HEK293 (cell line): ENCODE measurements around the gene SNRPD3.

Experiments
- CTCF ChIA-PET: fragments of 350-600 bp; formaldehyde crosslinking; extraction: SDS; loops from one replicate; lab custom pipeline; 2021; ENCODE audit warnings: antibody characterized with exemption; lab: Yijun Ruan, JAX
- POLR2A ChIA-PET: fragments of 300-600 bp; formaldehyde crosslinking; extraction: SDS; loops from one replicate; lab custom pipeline; 2020; ENCODE audit warnings: antibody characterized with exemption, inconsistent platforms; lab: Yijun Ruan, JAX
- H3K27ac ChIP-seq: fragments of 200-500 bp; sonication (Bioruptor generic); 2 replicates; pipeline ENCODE4 v1.5.1; 2014; ENCODE audit warnings: low read depth, low read length, control low read depth, inconsistent platforms; ENCODE audit errors: extremely low read depth
- H3K36me3 ChIP-seq, 2 experiments: fragments of 200-500 bp in 1 of 2; sonication (Bioruptor generic) in 1 of 2; 1 replicate in 1 of 2; 2 replicates in 1 of 2; pipeline ENCODE4 v1.5.1; 2014 to 2017; ENCODE audit warnings: inconsistent platforms in 2 of 2, low read length in 2 of 2; ENCODE audit not compliant: control insufficient read depth in 2 of 2, insufficient read depth in 1 of 2
- H3K4me1 ChIP-seq: fragments of 200-500 bp; sonication (Bioruptor generic); 2 replicates; pipeline ENCODE4 v1.5.1; 2014; ENCODE audit warnings: mild to moderate bottlenecking, low read length, inconsistent platforms; ENCODE audit not compliant: control insufficient read depth, insufficient read depth
- H3K4me3 ChIP-seq: 2 replicates; pipeline ENCODE4 v1.5.1; 2011; ENCODE audit warnings: low read depth, mild to moderate bottlenecking, control low read depth, low read length, moderate library complexity
- H3K9me3 ChIP-seq: fragments of 200-500 bp; sonication (Bioruptor generic); 2 replicates; pipeline ENCODE4 v1.5.1; 2014; ENCODE audit warnings: low read depth, low read length, inconsistent platforms; ENCODE audit not compliant: control insufficient read depth, insufficient read depth
- GLIS2 ChIP-seq: fragments of 450-650 bp; formaldehyde crosslinking; IDR thresholded peaks from 2 replicates; pipeline ENCODE4 v1.5.1; 2016; ENCODE audit warnings: missing biosample characterization, missing genetic modification characterization
- PBX3 ChIP-seq: sonication (generic); formaldehyde crosslinking; IDR thresholded peaks from 2 replicates; pipeline ENCODE4 v1.8.1; 2022; ENCODE audit warnings: mild to moderate bottlenecking, moderate library complexity, missing genetic modification reagents
- ZBTB17 ChIP-seq: fragments of 450-650 bp; formaldehyde crosslinking; IDR thresholded peaks from 2 replicates; pipeline ENCODE4 v1.5.1; 2016; ENCODE audit warnings: missing biosample characterization, missing genetic modification characterization
- ZBTB20 ChIP-seq: fragments of 450-650 bp; formaldehyde crosslinking; IDR thresholded peaks from 2 replicates; pipeline ENCODE4 v1.5.1; 2016; ENCODE audit warnings: missing biosample characterization, missing genetic modification characterization
- ZBTB49 ChIP-seq: fragments of 450-650 bp; formaldehyde crosslinking; IDR thresholded peaks from 2 replicates; pipeline ENCODE4 v1.5.1; 2016; ENCODE audit warnings: missing biosample characterization, missing genetic modification characterization, low read depth
- ZFHX2 ChIP-seq: fragments of 450-650 bp; formaldehyde crosslinking; conservative IDR thresholded peaks from 2 replicates; pipeline ENCODE4 v1.5.1; 2016; ENCODE audit warnings: missing biosample characterization, missing genetic modification characterization
- ZNF114 ChIP-seq: fragments of 450-650 bp; formaldehyde crosslinking; IDR thresholded peaks from 2 replicates; pipeline ENCODE4 v1.5.0; 2017; ENCODE audit warnings: missing biosample characterization, missing genetic modification characterization
- ZNF138 ChIP-seq: fragments of 450-650 bp; formaldehyde crosslinking; IDR thresholded peaks from 2 replicates; pipeline ENCODE4 v1.5.1; 2016; ENCODE audit warnings: missing biosample characterization, missing genetic modification characterization, borderline replicate concordance
- ZNF148 ChIP-seq: fragments of 450-650 bp; formaldehyde crosslinking; IDR thresholded peaks from 2 replicates; pipeline ENCODE4 v1.5.0; 2017; ENCODE audit warnings: missing biosample characterization, missing genetic modification characterization, borderline replicate concordance
- ZNF155 ChIP-seq: fragments of 450-650 bp; formaldehyde crosslinking; IDR thresholded peaks from 2 replicates; pipeline ENCODE4 v1.5.1; 2016; ENCODE audit warnings: missing biosample characterization, missing genetic modification characterization
- ZNF18 ChIP-seq: fragments of 450-650 bp; formaldehyde crosslinking; IDR thresholded peaks from 2 replicates; pipeline ENCODE4 v1.5.1; 2016; ENCODE audit warnings: missing biosample characterization, missing genetic modification characterization
- ZNF223 ChIP-seq: fragments of 450-650 bp; formaldehyde crosslinking; IDR thresholded peaks from 2 replicates; pipeline ENCODE4 v1.5.1; 2016; ENCODE audit warnings: missing biosample characterization, missing genetic modification characterization
- ZNF23 ChIP-seq: fragments of 450-650 bp; formaldehyde crosslinking; IDR thresholded peaks from 2 replicates; pipeline ENCODE4 v1.5.1; 2016; ENCODE audit warnings: missing biosample characterization, missing genetic modification characterization, borderline replicate concordance
- ZNF311 ChIP-seq: fragments of 450-650 bp; formaldehyde crosslinking; IDR thresholded peaks from 2 replicates; pipeline ENCODE4 v1.5.1; 2017; ENCODE audit warnings: missing biosample characterization, missing genetic modification characterization, borderline replicate concordance
- ZNF341 ChIP-seq: fragments of 450-650 bp; formaldehyde crosslinking; IDR thresholded peaks from 2 replicates; pipeline ENCODE4; 2016; ENCODE audit warnings: low read depth, missing biosample characterization, missing genetic modification characterization
- ZNF354C ChIP-seq: fragments of 450-650 bp; formaldehyde crosslinking; IDR thresholded peaks from 2 replicates; pipeline ENCODE4 v1.5.1; 2016; ENCODE audit warnings: missing biosample characterization, missing genetic modification characterization, low read depth, borderline replicate concordance
- ZNF37A ChIP-seq: fragments of 450-650 bp; IDR thresholded peaks from 2 replicates; pipeline ENCODE4 v1.5.1; 2018; ENCODE audit warnings: missing biosample characterization, missing genetic modification characterization
- ZNF514 ChIP-seq: fragments of 450-650 bp; formaldehyde crosslinking; IDR thresholded peaks from 2 replicates; pipeline ENCODE4 v1.5.1; 2016; ENCODE audit warnings: missing biosample characterization, missing genetic modification characterization
- ZNF544 ChIP-seq: fragments of 450-650 bp; formaldehyde crosslinking; IDR thresholded peaks from 2 replicates; pipeline ENCODE4 v1.5.0; 2017; ENCODE audit warnings: missing biosample characterization, missing genetic modification characterization
- ZNF571 ChIP-seq: fragments of 450-650 bp; formaldehyde crosslinking; IDR thresholded peaks from 2 replicates; pipeline ENCODE4 v1.5.0; 2017; ENCODE audit warnings: missing biosample characterization, missing genetic modification characterization
- ZNF600 ChIP-seq: fragments of 450-650 bp; formaldehyde crosslinking; IDR thresholded peaks from 2 replicates; pipeline ENCODE4 v1.5.1; 2016; ENCODE audit warnings: missing biosample characterization, missing genetic modification characterization
- ZNF629 ChIP-seq: fragments of 450-650 bp; formaldehyde crosslinking; IDR thresholded peaks from 2 replicates; pipeline ENCODE4 v1.5.1; 2017; ENCODE audit warnings: missing biosample characterization, missing genetic modification characterization

SNRPD3 gene

GRCh38 chr22:24589518-24590030, 33.8 kb downstream of the SNRPD3 start:
- ChIA-PET POLR2A (no interaction called here), CTCF (no interaction called here)
- Histone ChIP-seq H3K27ac (no peak overlapping the region), H3K36me3 (peaks cover 0 to 40% of the 10 kb centered on the region in 2 experiments; a peak in 1 of 3 replicates), H3K9me3 (no peaks in the 10 kb centered on the region), H3K4me3 (no peak overlapping the region), H3K4me1 (peaks cover 1% of the 10 kb centered on the region; the same call in 1 of the 2 replicates)
- no peak for TF ChIP-seq ZNF148 (tag by site-specific recombination)
- TF ChIP-seq ZNF23 (tag by site-specific recombination): no peak
- no peak for TF ChIP-seq ZNF114 (tag by site-specific recombination)
- no peak for TF ChIP-seq ZNF514 (tag by site-specific recombination)
- no peak for TF ChIP-seq ZNF341
- TF ChIP-seq PBX3 (CRISPR knock-in tag): no peak
- TF ChIP-seq ZNF155 (tag by site-specific recombination): no peak
- no peak for TF ChIP-seq ZNF223 (tag by site-specific recombination)
- no peak for TF ChIP-seq ZNF311 (tag by site-specific recombination)
- no peak for TF ChIP-seq ZBTB49
- TF ChIP-seq ZNF354C: no peak
- no peak for TF ChIP-seq ZNF629 (tag by site-specific recombination)
- no peak for TF ChIP-seq ZBTB20 (tag by site-specific recombination)
- no peak for TF ChIP-seq ZNF544 (tag by site-specific recombination)
- TF ChIP-seq ZBTB17 (tag by site-specific recombination): no peak
- TF ChIP-seq ZNF138 (tag by site-specific recombination): no peak
- TF ChIP-seq ZNF571: no peak
- no peak for TF ChIP-seq ZNF600 (tag by site-specific recombination)

- ChIA-PET CTCF (no interaction called here), POLR2A (no interaction called here)
- no peaks in the 10 kb centered on the region for H3K9me3 ChIP-seq
- H3K27ac ChIP-seq: no peak overlapping the region
- TF ChIP-seq ZNF37A (tag by site-specific recombination) (no peak), ZNF18 (tag by site-specific recombination) (no peak), ZFHX2 (tag by site-specific recombination) (peak; percentile 51), GLIS2 (peak; percentile 22; the same call in 1 of the 2 replicates)
- H3K4me3 ChIP-seq: no peak overlapping the region
- H3K36me3 ChIP-seq: peaks cover 0 to 36% of the 10 kb centered on the region in 2 experiments; a peak in 1 of 3 replicates
- no peaks in the 10 kb centered on the region for H3K4me1 ChIP-seq
Measured at GRCh38 chr22:24590596-24591173, 34.9 kb downstream of the SNRPD3 start.
